K562 (cell line): Measurements from ENCODE around the gene CERS3. TPM values are rescaled to one million over a fixed set of nuclear protein-coding genes. Genes with fewer than 3 reads are reported as not detected.

Experiments
- ATAC-seq: fragments of 200-7000 bp; cut with Tn5 transposase; 3 replicates; pipeline ENCODE4 v1.9.1; 2020; ENCODE audit warnings: moderate library complexity
- BruUV-seq: library from RNA; stranded (reverse); fragments of 400-500 nt; replicated peaks from 2 replicates; lab custom pipeline; 2021; lab: Mats Ljungman, UMichigan
- CTCF ChIA-PET: fragments of 300-600 bp; formaldehyde crosslinking; extraction: SDS; loops from one replicate; lab custom pipeline; 2021; ENCODE audit warnings: low intra/inter-chr PET ratio; lab: Yijun Ruan, JAX
- POLR2A ChIA-PET: fragments of 300-600, 350-650 bp; sonication (Branson Sonifier 250); formaldehyde crosslinking; extraction: SDS; loops from one replicate; lab custom pipeline; 2021; ENCODE audit warnings: antibody characterized with exemption, inconsistent platforms; lab: Yijun Ruan, JAX
- DNase-seq, 4 experiments: peaks; one replicate each; pipeline versions ENCODE4 v3.0.0 to v3.0.0-alpha.2; 2011 to 2018; ENCODE audit warnings: low spot score in 3 of 4, mixed read lengths in 3 of 4; ENCODE audit errors: extremely low read depth in 1 of 4
- FAIRE-seq: peaks from 2 replicates; lab custom pipeline; 2011; peaks lifted over from hg19 to GRCh38; lab: Jason Lieb, UNC
- H2AFZ ChIP-seq: 2 replicates; pipeline ENCODE4 v1.6.0; 2011; ENCODE audit warnings: low read depth, low read length, control low read depth, inconsistent platforms
- H3K27ac ChIP-seq: fragments of 200-600 bp; 3 replicates; pipeline ENCODE4 v1.8.0; 2011; ENCODE audit warnings: low read depth, mild to moderate bottlenecking, control low read depth, inconsistent platforms, low read length, moderate library complexity, mixed read lengths; ENCODE audit errors: extremely low read depth
- H3K27me3 ChIP-seq, 2 experiments: fragments of 300-600 bp in 1 of 2; 2 replicates in 1 of 2; 3 replicates in 1 of 2; pipeline versions ENCODE4 v1.6.0 to v1.8.0; 2011; ENCODE audit warnings: inconsistent platforms in 2 of 2, low read length in 2 of 2, mild to moderate bottlenecking in 1 of 2, mixed read lengths in 1 of 2, moderate library complexity in 1 of 2; ENCODE audit not compliant: control insufficient read depth in 2 of 2, insufficient read depth in 2 of 2
- H3K36me3 ChIP-seq: fragments of 300-600 bp; 3 replicates; pipeline ENCODE4 v1.8.0; 2011; ENCODE audit warnings: mild to moderate bottlenecking, low read length, inconsistent platforms; ENCODE audit not compliant: control insufficient read depth, insufficient read depth
- H3K4me1 ChIP-seq, 2 experiments: fragments of 200-600 bp in 1 of 2; replicated peaks in 1 of 2; 2 replicates in 1 of 2; 3 replicates in 1 of 2; pipeline versions ENCODE4 v1.5.1 to v1.8.0; 2011; ENCODE audit warnings: inconsistent platforms in 2 of 2, low read length in 2 of 2, mild to moderate bottlenecking in 1 of 2, mixed read lengths in 1 of 2, moderate library complexity in 1 of 2; ENCODE audit not compliant: control insufficient read depth in 2 of 2, insufficient read depth in 2 of 2
- H3K4me2 ChIP-seq: 2 replicates; pipeline ENCODE4 v1.6.1; 2011; ENCODE audit warnings: low read length, control low read depth, inconsistent platforms, mixed read lengths; ENCODE audit not compliant: insufficient read depth
- H3K4me3 ChIP-seq: fragments of 200-600 bp; sonication (generic), shearing (Covaris generic); 2 replicates; pipeline ENCODE4 v1.5.1; 2016; ENCODE audit warnings: control low read depth, inconsistent platforms
- H3K79me2 ChIP-seq: fragments of 200-600 bp; 3 replicates; pipeline ENCODE4 v1.8.0; 2011; ENCODE audit warnings: low read length, inconsistent platforms; ENCODE audit not compliant: control insufficient read depth, insufficient read depth
- H3K9ac ChIP-seq, 2 experiments: 2 replicates each; pipeline versions ENCODE4 v1.6.0 to v1.6.1; 2011; ENCODE audit warnings: low read depth in 2 of 2, low read length in 2 of 2, control low read depth in 1 of 2, inconsistent platforms in 1 of 2, mild to moderate bottlenecking in 1 of 2, mixed read lengths in 1 of 2; ENCODE audit not compliant: insufficient read depth in 1 of 2
- H3K9me1 ChIP-seq: one replicate; pipeline ENCODE4 v1.6.0; 2011; ENCODE audit warnings: inconsistent platforms, mild to moderate bottlenecking, low read length, moderate library complexity; ENCODE audit not compliant: control insufficient read depth, insufficient read depth
- H3K9me3 ChIP-seq: replicated peaks from 2 replicates; pipeline ENCODE4 v1.5.1; 2011; ENCODE audit warnings: low read depth, low read length, inconsistent platforms; ENCODE audit not compliant: control insufficient read depth, insufficient read depth
- H4K20me1 ChIP-seq: replicated peaks from 2 replicates; pipeline ENCODE4 v1.6.1; 2011; ENCODE audit warnings: low read length, inconsistent platforms, mixed read lengths; ENCODE audit not compliant: control insufficient read depth, insufficient read depth
- ELF4 ChIP-seq: fragments of 450-650 bp; formaldehyde crosslinking; IDR thresholded peaks from 2 replicates; pipeline ENCODE4 v1.4.0; 2022; ENCODE audit warnings: missing genetic modification characterization
- GABPB2 ChIP-seq: fragments of 250-450 bp; sonication (Bioruptor Pico); conservative IDR thresholded peaks from 2 replicates; pipeline ENCODE4 v1.5.1; 2021; ENCODE audit warnings: mild to moderate bottlenecking
- HEY1 ChIP-seq: fragments of 250-450 bp; sonication (Bioruptor Pico); IDR thresholded peaks from 2 replicates; pipeline ENCODE4 v1.5.0; 2020; ENCODE audit warnings: mild to moderate bottlenecking, moderate library complexity, borderline replicate concordance
- MAFK ChIP-seq: IDR thresholded peaks from 2 replicates; pipeline ENCODE4 v1.6.1; 2011; ENCODE audit warnings: low read length, improper control_type of control experiment
- MYNN ChIP-seq, 2 experiments: sonication (generic); formaldehyde crosslinking in 1 of 2; IDR thresholded peaks; 2 replicates each; pipeline versions ENCODE4 v1.5.0 to v1.6.1; 2016 to 2020; ENCODE audit warnings: antibody characterized with exemption in 1 of 2, missing genetic modification reagents in 1 of 2
- PCBP1 ChIP-seq: fragments of 200-400 bp; formaldehyde crosslinking; IDR thresholded peaks from 2 replicates; pipeline ENCODE4 v1.6.1; 2018; ENCODE audit warnings: mild to moderate bottlenecking, low read depth, low read length; ENCODE audit not compliant: poor library complexity, severe bottlenecking
- SMAD3 ChIP-seq: fragments of 450-650 bp; formaldehyde crosslinking; conservative IDR thresholded peaks from 2 replicates; pipeline ENCODE4 v1.4.0; 2020; ENCODE audit warnings: mild to moderate bottlenecking
- ZFP36 ChIP-seq: fragments of 150-350 bp; IDR thresholded peaks from 2 replicates; pipeline ENCODE4 v1.6.1; 2018; ENCODE audit warnings: low read length, low read depth; ENCODE audit not compliant: partially characterized antibody
- ZKSCAN8 ChIP-seq: fragments of 200-800 bp; sonication (Bioruptor generic); IDR thresholded peaks from 2 replicates; pipeline ENCODE4 v1.6.1; 2016; ENCODE audit warnings: missing genetic modification characterization, missing compliant biosample characterization
- ZNF311 ChIP-seq: fragments of 250-450 bp; sonication (Bioruptor Pico); IDR thresholded peaks from 2 replicates; pipeline ENCODE4 v1.4.0; 2020; ENCODE audit warnings: mild to moderate bottlenecking, moderate library complexity
- ZNF76 ChIP-seq: fragments of 250-450 bp; sonication (Bioruptor Pico); IDR thresholded peaks from 2 replicates; pipeline ENCODE4 v1.4.0; 2020; ENCODE audit warnings: mild to moderate bottlenecking, moderate library complexity, borderline replicate concordance
- ZSCAN29 ChIP-seq: fragments of 450-650 bp; IDR thresholded peaks from 2 replicates; pipeline ENCODE4 v1.6.1; 2017
- WGBS: fragments of 100-300 bp; shearing (Covaris generic); methylation state at CpG from one replicate; pipeline ENCODE4 v1.1.6; 2016; ENCODE audit warnings: low coverage, mixed read lengths; ENCODE audit not compliant: insufficient coverage; ENCODE audit errors: missing lambda C conversion rate; 5-methylcytosine and 5-hydroxymethylcytosine counted together
- in situ Hi-C: fragments of 300-500 bp; cut with MboI; formaldehyde crosslinking; loops from 4 replicates; pipeline ENCODE4 v1.15.0; 2018; ENCODE audit warnings: inconsistent platforms, mixed read lengths
- intact Hi-C: fragments of 100-400 bp; cut with micrococcal nuclease; formaldehyde crosslinking; loops from 2 replicates; pipeline ENCODE4 v1.14.2; 2022
- polyA plus RNA-seq, 8 experiments: library from polyadenylated mRNA; depleted of rRNA in 4 of 8; stranded (reverse) in 5 of 8; unstranded in 3 of 8; fragments of >200 nt; fragmentation: Nextera tagmentation in 2 of 8; fragmentation: Illumina TruSeq in 1 of 8; extraction: Ambion mirVana in 2 of 8; extraction: Trizol in 1 of 8; gene quantifications; 2 replicates each; pipeline versions ENCODE4 v1.2.1 to v1.2.3, GENCODE V29; 2011 to 2014; ENCODE audit warnings: inconsistent platforms in 1 of 8, missing spikeins in 1 of 8
- total RNA-seq, 7 experiments: library from RNA; depleted of rRNA in 6 of 7; stranded (reverse); fragments of >200 nt in 6 of 7; fragmentation: Illumina TruSeq in 2 of 7; extraction: Trizol in 2 of 7; gene quantifications; 2 replicates each; pipeline versions ENCODE4 v1.2.1 to v1.2.3, GENCODE V29; 2011 to 2021; ENCODE audit warnings: low replicate concordance in 1 of 7
- TF ChIP-seq, protein P1 (sequence below): fragments of 200-800 bp; sonication (Bioruptor generic); IDR thresholded peaks from 2 replicates; pipeline ENCODE4 v1.6.1; 2016; ENCODE audit warnings: missing genetic modification characterization, missing compliant biosample characterization

CERS3 gene
- total and polyA plus RNA-seq, 9 of the 15 experiments (the other 6 are each of a cell fraction or from before 2014, with no cell fraction given): not detected

DNA sequence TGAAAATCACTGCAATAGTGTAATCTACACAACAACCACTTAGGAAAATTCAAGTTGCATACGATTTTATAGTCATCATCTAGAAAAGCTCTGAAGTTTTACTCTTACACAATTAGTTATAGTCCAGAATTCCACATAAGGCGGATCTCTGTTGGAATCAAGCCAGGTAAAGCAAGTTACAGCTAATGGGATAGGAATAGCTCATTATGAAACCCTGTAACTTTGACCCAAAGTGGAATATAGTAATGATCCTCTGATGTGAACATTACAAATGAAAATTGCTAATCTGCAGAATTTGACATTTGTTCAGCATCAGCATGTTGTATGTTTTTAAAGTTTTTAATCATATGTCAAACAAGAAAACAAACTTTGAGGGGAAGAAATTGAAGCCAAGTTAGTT lies 4.4 kb downstream of the CERS3 start:
- 0% methylated on average over 2 of the region's 2 CpGs for WGBS
- CTCF ChIA-PET: no interaction called here
- H2AFZ ChIP-seq: no peak overlapping the region
- no peaks in the 10 kb centered on the region for H3K9me3 ChIP-seq
- H3K27ac ChIP-seq: no peak overlapping the region
- ATAC-seq: no peak
- POLR2A ChIA-PET: no interaction called here
- intact Hi-C loops: no loop called here
- no peak for DNase-seq
- no peaks in the 10 kb centered on the region for H3K4me1 ChIP-seq
- H3K9ac ChIP-seq: no peak overlapping the region
- no peaks in the 10 kb centered on the region; the same call in 1 of the 2 replicates for H4K20me1 ChIP-seq
- in situ Hi-C loops: no loop called here
- H3K36me3 ChIP-seq: no peaks in the 10 kb centered on the region
- H3K79me2 ChIP-seq: no peaks in the 10 kb centered on the region
- no peak overlapping the region for H3K4me2 ChIP-seq
- no TSS peak for BruUV-seq
- FAIRE-seq: no peak
- H3K4me3 ChIP-seq: no peak overlapping the region
- no peaks in the 10 kb centered on the region for H3K9me1 ChIP-seq
- TF ChIP-seq GABPB2 (no peak), ZSCAN29 (no peak), MYNN (IDR thresholded peaks at IDR 0.05) (no peak), MYNN (CRISPR knock-in tag; IDR thresholded peaks at IDR 0.05) (no peak), ZNF76 (CRISPR knock-in tag) (no peak), MAFK (no peak), PCBP1 (no peak), SMAD3 (CRISPR knock-in tag) (no peak), ELF4 (CRISPR knock-in tag) (no peak), HEY1 (CRISPR knock-in tag) (no peak), ZFP36 (no peak), ZNF311 (no peak), ZKSCAN8 (no peak)
- TF ChIP-seq, protein P1, sequence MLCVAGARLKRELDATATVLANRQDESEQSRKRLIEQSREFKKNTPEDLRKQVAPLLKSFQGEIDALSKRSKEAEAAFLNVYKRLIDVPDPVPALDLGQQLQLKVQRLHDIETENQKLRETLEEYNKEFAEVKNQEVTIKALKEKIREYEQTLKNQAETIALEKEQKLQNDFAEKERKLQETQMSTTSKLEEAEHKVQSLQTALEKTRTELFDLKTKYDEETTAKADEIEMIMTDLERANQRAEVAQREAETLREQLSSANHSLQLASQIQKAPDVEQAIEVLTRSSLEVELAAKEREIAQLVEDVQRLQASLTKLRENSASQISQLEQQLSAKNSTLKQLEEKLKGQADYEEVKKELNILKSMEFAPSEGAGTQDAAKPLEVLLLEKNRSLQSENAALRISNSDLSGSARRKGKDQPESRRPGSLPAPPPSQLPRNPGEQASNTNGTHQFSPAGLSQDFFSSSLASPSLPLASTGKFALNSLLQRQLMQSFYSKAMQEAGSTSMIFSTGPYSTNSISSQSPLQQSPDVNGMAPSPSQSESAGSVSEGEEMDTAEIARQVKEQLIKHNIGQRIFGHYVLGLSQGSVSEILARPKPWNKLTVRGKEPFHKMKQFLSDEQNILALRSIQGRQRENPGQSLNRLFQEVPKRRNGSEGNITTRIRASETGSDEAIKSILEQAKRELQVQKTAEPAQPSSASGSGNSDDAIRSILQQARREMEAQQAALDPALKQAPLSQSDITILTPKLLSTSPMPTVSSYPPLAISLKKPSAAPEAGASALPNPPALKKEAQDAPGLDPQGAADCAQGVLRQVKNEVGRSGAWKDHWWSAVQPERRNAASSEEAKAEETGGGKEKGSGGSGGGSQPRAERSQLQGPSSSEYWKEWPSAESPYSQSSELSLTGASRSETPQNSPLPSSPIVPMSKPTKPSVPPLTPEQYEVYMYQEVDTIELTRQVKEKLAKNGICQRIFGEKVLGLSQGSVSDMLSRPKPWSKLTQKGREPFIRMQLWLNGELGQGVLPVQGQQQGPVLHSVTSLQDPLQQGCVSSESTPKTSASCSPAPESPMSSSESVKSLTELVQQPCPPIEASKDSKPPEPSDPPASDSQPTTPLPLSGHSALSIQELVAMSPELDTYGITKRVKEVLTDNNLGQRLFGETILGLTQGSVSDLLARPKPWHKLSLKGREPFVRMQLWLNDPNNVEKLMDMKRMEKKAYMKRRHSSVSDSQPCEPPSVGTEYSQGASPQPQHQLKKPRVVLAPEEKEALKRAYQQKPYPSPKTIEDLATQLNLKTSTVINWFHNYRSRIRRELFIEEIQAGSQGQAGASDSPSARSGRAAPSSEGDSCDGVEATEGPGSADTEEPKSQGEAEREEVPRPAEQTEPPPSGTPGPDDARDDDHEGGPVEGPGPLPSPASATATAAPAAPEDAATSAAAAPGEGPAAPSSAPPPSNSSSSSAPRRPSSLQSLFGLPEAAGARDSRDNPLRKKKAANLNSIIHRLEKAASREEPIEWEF (CRISPR knock-in tag): no peak
- TF ChIP-seq, all 486 proteins: peak for 0
- peaks cover 2 to 18% of the 10 kb centered on the region in 2 experiments; a peak in 4 of 5 replicates for H3K27me3 ChIP-seq
